ENCODE data around the gene SIGLEC12.

DNA sequence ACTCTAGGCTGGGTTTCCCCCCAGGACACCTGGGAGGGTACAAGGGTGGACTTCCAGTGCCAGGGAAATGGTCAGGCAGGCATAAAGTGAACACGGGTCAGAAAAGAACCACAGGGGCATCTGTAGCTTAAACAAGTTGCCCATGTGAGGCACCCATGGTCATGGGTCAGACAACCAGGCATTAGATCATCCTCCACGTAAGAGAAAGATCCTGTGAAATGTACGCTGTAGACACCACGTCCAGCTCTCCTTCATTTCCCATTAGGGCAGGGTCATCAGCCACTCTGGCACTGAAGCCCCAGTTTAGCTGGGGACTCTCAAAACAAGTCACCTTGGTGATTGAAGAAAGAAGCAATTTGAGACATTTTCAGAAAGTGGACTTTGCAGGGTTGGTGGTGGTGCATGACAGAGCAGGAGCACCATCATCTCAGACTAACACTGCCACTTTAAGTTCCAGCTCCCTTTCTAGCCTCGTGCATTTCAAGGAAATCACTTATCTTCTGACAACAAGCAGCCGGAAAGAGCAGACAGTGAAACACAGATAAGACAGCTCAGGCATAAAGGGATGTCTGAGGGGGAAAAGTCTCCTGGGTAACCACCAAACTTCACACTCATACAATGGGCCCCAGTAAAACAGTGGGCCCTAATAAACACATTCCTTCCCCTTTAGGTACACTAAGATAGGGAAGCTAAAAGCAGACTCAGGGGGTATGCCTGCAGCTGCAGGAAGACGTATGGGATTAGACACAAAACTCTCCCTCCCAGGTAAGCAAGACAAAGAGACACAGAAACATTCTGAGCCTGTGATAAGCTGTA, 46.0 kb upstream of the SIGLEC12 start:
- TF ChIP-seq POLR2A (IDR thresholded peaks at IDR 0.05; ENCODE audit: low read depth, low read length), result no peak
- no peak for TF ChIP-seq TAF1 (IDR thresholded peaks at IDR 0.05; ENCODE audit: borderline replicate concordance, low read depth, low read length)
